DND-41 (cell line): ENCODE measurements around the gene TOMM34.

Experiments
- ATAC-seq: fragments of 200-7000 bp; cut with Tn5 transposase; 3 replicates; pipeline ENCODE4 v1.9.1; 2021; ENCODE audit warnings: low read depth; ENCODE audit not compliant: insufficient read depth
- DNase-seq: peaks from one replicate; pipeline ENCODE4 v3.0.0-alpha.2; 2020
- H2AFZ ChIP-seq: 2 replicates; pipeline ENCODE4 v1.6.0; 2012; ENCODE audit warnings: low read depth, low read length
- H3K27ac ChIP-seq: 2 replicates; pipeline ENCODE4 v1.5.1; 2012; ENCODE audit warnings: low read length, inconsistent platforms
- H3K27me3 ChIP-seq: fragments of 200-600 bp; sonication (generic); 2 replicates; pipeline ENCODE4 v1.6.0; 2012; ENCODE audit warnings: low read length, mild to moderate bottlenecking, inconsistent platforms; ENCODE audit not compliant: insufficient read depth, poor library complexity
- H3K36me3 ChIP-seq: 2 replicates; pipeline ENCODE4 v1.5.1; 2012; ENCODE audit warnings: low read length, inconsistent platforms; ENCODE audit not compliant: insufficient read depth
- H3K4me1 ChIP-seq: 2 replicates; pipeline ENCODE4 v1.5.1; 2012; ENCODE audit warnings: mild to moderate bottlenecking, low read length; ENCODE audit not compliant: insufficient read depth
- H3K4me2 ChIP-seq: 2 replicates; pipeline ENCODE4 v1.6.0; 2012; ENCODE audit warnings: mild to moderate bottlenecking, moderate library complexity, low read length, inconsistent platforms; ENCODE audit not compliant: insufficient read depth
- H3K4me3 ChIP-seq, 2 experiments: fragments of 200-600 bp in 1 of 2; shearing (Covaris generic) in 1 of 2; 2 replicates each; pipeline ENCODE4 v1.5.1; 2012 to 2016; ENCODE audit warnings: inconsistent platforms in 2 of 2, low read length in 2 of 2, mild to moderate bottlenecking in 2 of 2, low read depth in 1 of 2, moderate library complexity in 1 of 2
- H3K79me2 ChIP-seq: 2 replicates; pipeline ENCODE4 v1.6.0; 2012; ENCODE audit warnings: low read length, inconsistent platforms; ENCODE audit not compliant: insufficient read depth
- H3K9ac ChIP-seq: 2 replicates; pipeline ENCODE4 v1.6.0; 2012; ENCODE audit warnings: low read depth, mild to moderate bottlenecking, inconsistent platforms, low read length, moderate library complexity
- H3K9me3 ChIP-seq: 2 replicates; pipeline ENCODE4 v1.5.1; 2012; ENCODE audit warnings: low read length, moderate library complexity, mild to moderate bottlenecking, inconsistent platforms; ENCODE audit not compliant: insufficient read depth, severe bottlenecking
- H4K20me1 ChIP-seq: 2 replicates; pipeline ENCODE4 v1.6.0; 2012; ENCODE audit warnings: low read length; ENCODE audit not compliant: insufficient read depth
- CTCF ChIP-seq: IDR thresholded peaks from 2 replicates; pipeline ENCODE4 v1.5.1; 2012; ENCODE audit warnings: borderline replicate concordance, low read length, moderate library complexity, mild to moderate bottlenecking; ENCODE audit not compliant: poor library complexity, severe bottlenecking; ENCODE audit errors: extremely low read depth
- EZH2 ChIP-seq: IDR thresholded peaks from 3 replicates; pipeline ENCODE4 v1.6.1; 2012; ENCODE audit warnings: borderline replicate concordance, low read depth, mild to moderate bottlenecking, moderate library complexity, low read length, inconsistent platforms; ENCODE audit not compliant: severe bottlenecking

Gene TOMM34

GRCh38 chr20:44988631-44989171 is 28.5 kb upstream of the TOMM34 start:
- DNase-seq: no peak
- Histone ChIP-seq H3K4me1 (peaks cover 6% of the 10 kb centered on the region), H2AFZ (no peak overlapping the region), H3K27me3 (no peaks in the 10 kb centered on the region), H3K79me2 (peaks cover 43% of the 10 kb centered on the region), H3K36me3 (peaks cover 70% of the 10 kb centered on the region), H3K4me3 (no peak overlapping the region), H3K9ac (no peak overlapping the region), H3K9me3 (no peaks in the 10 kb centered on the region), H3K4me2 (no peak overlapping the region), H4K20me1 (0 out of 2 replicates have a peak, but pooled peaks cover 3% of the 10 kb centered on the region), H3K27ac (no peak overlapping the region)
- no peak for TF ChIP-seq EZH2
- no peak for TF ChIP-seq CTCF
- ATAC-seq: no peak

GRCh38 chr20:44983093-44983674 is 23.0 kb upstream of the TOMM34 start:
- Histone ChIP-seq H3K79me2 (peaks cover 8% of the 10 kb centered on the region), H2AFZ (no peak overlapping the region), H3K4me1 (peaks cover 22% of the 10 kb centered on the region), H3K36me3 (peaks cover 79% of the 10 kb centered on the region), H3K9ac (no peak overlapping the region), H4K20me1 (no peaks in the 10 kb centered on the region), H3K9me3 (no peaks in the 10 kb centered on the region), H3K4me3 (no peak overlapping the region), H3K27ac (no peak overlapping the region), H3K4me2 (no peak overlapping the region), H3K27me3 (no peaks in the 10 kb centered on the region)
- no peak for TF ChIP-seq CTCF
- TF ChIP-seq EZH2: no peak
- ATAC-seq: no peak
- no peak for DNase-seq

GRCh38 chr20:44981736-44982406 is 21.7 kb upstream of the TOMM34 start:
- no peaks in the 10 kb centered on the region for H3K27me3 ChIP-seq
- no peak for TF ChIP-seq EZH2
- H3K4me1 ChIP-seq: peaks cover 35% of the 10 kb centered on the region
- no peak overlapping the region for H3K4me2 ChIP-seq
- no peak overlapping the region for H2AFZ ChIP-seq
- no peaks in the 10 kb centered on the region for H3K9me3 ChIP-seq
- no peak overlapping the region for H3K4me3 ChIP-seq
- no peaks in the 10 kb centered on the region for H4K20me1 ChIP-seq
- H3K79me2 ChIP-seq: peaks cover 8% of the 10 kb centered on the region
- no peak for DNase-seq
- no peak overlapping the region for H3K27ac ChIP-seq
- H3K9ac ChIP-seq: no peak overlapping the region
- no peak for ATAC-seq
- peaks cover 70% of the 10 kb centered on the region for H3K36me3 ChIP-seq

- no peaks in the 10 kb centered on the region for H4K20me1 ChIP-seq
- H3K9me3 ChIP-seq: no peaks in the 10 kb centered on the region
- peak overlapping the region; percentile 35 for H3K9ac ChIP-seq
Observed at GRCh38 chr20:44979090-44979621, 19.0 kb upstream of the TOMM34 start.

More at GRCh38 chr20:44979090-44979621, 19.0 kb upstream of the TOMM34 start:
- TF ChIP-seq EZH2: no peak
- no peak for TF ChIP-seq CTCF
- DNase-seq: peak; percentile 67
- Histone ChIP-seq H3K4me2 (peak overlapping the region; percentile 60), H3K4me3 (peak overlapping the region in 1 of 2 experiments; percentile 39; a peak in 2 of 4 replicates), H3K4me1 (peaks cover 41% of the 10 kb centered on the region), H3K27ac (peak overlapping the region; percentile 77), H3K27me3 (no peaks in the 10 kb centered on the region), H3K36me3 (peaks cover 72% of the 10 kb centered on the region), H3K79me2 (peaks cover 8% of the 10 kb centered on the region), H2AFZ (peak overlapping the region; percentile 47)
- ATAC-seq: peak; percentile 95
